Measurements from ENCODE around the gene KLK11.
A peak's percentile ranks its signal among the peaks of the same experiment; 100 is the strongest.

KLK11 gene, protein sequence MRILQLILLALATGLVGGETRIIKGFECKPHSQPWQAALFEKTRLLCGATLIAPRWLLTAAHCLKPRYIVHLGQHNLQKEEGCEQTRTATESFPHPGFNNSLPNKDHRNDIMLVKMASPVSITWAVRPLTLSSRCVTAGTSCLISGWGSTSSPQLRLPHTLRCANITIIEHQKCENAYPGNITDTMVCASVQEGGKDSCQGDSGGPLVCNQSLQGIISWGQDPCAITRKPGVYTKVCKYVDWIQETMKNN

DNA sequence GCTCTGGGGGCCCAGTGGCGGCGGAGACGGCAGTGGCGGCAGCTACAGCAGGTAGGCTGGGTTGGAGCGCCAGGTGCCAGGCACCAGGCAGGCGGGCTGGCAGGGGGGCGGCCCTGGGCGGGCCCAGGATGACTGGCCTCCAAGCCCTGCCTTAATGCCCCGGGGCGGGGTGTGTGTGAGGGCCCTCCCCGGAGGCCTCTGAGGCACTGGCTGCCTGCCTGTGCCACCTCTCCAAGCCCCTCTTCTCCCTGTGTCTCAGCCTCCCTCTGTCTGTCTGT lies at the start of gene KLK11:
KLK11 (minus strand) TSS at position 63 of the 278 bp plus-strand sequence. CDS start 985 bp downstream, outside the sequence.
- no peak for DNase-seq

DNA sequence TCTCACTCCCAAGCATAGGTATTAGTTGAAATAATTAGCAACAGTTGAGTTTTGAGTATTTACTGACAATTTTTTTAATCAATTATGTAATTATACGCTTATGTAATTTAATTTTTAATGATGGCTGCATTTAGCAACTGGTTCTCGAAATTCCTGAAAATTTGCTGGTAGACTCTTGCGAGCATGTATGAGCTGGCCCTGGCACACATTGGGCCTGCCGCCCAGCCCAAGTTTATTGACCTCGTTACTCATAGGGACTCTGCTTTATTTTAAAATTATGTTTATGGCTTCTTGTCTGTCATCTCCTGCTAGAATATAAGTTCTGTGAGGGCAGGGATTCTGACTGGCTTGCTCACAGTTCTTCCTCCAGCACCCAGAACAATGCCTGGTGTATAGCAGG lies 49.6 kb upstream of the KLK11 start:
- DNase-seq: no peak

DNA sequence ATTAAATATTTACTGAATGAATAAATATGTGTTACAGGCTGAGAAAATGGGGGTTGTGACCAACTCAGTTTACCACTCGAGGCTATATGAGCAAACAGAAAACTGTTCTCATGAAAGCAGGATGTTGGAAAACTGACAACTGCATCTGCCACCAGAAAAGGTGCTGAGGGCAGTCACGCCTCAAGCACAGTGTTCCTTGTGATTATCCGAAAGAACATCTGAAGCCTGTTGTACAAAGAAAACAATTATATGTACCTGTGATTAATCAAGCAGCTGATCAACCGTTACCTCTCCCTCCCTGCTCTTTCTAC lies 44.6 kb upstream of the KLK11 start:
- no peak for DNase-seq

DNA sequence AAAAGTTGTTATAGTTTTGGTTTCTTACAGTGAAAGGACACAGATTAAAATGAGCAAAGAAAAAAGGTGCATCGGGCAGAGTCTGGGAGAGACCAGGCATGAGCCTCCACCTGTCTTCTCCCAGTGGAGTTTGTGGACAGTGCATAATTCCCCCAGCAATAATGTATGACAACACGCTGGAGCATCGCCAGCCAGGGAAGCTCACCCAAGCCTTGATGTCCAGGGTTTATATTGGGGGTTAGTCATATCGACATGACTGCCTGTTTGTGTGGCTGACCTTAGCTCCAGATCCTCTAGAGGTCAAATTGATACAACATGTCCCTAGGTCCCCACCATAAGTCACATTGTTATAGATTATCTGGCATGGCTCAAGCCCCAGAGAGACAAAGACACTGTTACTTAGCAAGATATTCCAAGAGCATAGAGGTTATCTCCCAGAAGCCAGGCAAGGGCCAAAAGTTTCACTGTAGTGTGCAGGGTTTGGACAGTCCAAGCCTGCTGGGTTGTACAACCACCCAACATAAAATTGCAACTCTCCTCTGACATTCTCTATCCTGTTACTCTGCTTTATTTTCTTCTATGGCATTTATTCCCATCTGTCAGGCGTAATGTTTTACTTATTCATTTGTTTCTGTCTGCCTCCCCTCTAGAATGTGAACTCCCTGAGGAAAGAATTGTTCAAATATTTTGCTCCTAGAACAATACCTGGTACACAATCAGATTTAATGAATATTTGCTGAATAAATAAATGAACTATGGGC lies 44.1 kb upstream of the KLK11 start:
- no peak for DNase-seq

DNA sequence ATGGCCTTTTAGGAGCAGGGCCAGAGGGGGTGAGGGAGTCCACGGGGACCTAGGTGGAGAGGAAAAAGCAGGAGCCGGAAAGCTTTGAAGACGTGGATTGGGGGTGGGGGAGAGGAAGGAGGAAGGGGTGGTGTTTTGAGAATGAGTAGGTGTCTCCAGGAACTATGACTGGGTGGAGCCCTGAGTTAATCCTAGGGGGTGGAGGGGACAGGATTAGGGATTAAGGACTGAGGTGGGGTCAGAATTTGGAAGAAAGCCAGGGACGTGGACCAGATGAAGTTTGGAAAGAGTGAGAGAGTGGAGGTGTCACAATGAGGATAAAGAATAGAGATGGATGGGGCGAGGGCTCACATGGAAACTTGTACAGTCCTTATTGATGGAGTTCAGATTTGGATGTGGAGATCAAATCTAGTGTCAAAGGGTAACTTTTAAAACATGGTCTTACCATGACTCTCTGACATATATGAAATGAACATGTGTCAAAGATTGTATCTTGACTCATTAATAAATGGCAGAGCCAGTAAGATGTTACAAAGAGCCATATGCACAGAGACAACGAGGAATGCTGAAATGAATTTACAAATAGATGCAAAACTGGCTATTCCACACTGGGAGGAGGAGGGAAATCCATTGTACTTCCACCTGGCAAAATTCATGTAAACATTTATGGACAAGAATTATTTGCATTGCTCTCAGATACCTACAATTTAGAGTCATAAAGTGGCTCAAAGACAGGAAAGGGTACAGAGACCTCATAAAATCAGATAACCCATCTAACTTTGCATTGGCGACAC lies 40.2 kb upstream of the KLK11 start:
- DNase-seq: no peak

DNA sequence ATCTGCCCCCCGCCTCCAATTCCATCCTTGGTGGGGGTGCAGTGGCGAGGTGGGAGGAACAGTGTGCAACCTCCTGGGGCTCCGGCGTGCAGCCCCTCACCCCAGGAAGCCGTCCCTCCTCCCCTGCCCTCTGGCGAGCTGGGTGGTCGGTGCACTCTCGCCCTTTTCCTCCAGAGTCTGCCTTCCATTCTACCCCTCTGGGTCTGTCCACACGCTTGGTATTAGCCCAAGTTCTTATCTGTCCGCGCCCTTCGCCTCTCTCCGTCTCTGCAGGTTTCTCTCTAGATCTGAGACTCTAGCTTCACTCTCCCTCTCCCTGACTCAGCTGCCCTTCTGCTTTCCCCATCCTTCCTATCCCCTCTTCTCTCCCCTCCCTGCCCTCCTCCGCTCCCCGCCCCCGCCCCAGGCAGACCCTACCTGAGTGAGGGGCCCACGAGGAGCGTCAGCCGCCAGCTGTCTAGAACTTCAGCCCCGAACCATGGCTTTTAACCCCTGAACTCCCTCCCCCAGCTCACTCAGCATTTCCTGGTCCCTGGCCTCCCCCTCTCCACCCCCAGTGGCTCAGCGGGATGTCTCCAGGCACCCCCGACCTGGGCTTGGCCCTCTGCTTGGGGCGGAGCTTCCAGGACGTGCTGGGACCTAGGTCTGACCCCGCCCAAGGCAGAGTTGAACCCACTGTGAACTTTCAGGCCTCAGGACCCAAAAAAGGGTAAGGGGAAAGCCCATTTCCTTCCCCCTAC lies 39.0 kb upstream of the KLK11 start:
- no peak for DNase-seq

DNA sequence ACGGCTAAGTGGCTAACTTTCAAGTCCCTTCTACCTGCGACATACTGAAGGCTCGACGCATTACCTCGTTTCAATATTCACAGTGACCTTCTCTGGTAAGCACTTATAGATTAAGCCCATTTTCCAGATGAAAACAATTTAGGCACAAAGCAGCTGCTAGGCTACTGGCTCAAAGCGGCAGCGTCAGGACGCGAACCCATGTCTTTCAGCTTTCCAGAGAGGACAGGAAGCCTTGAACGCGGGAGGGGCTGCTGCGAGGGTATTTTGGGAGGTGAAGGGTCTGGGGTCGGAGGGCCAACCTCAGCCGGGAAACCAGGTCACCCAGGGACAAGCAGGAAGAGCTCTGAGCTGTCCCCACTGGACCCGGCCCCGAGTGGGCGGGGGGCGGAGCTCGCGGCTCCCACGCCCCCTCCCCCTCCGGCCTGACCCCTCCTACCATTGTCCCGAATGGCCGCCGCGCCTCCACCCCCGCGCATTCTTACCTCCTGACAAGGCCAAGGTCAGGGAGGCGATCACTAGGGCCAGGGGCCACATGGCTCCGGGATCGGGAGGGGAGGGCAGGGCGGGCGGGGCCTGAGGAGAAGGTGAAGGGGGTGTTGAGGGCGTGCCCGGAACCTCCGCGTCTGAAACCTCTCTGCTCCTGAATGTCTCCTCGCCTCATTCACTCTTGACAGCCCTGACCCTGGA lies 38.3 kb upstream of the KLK11 start, which contains the start of gene KLK13:
KLK13 (minus strand) TSS at position 559 of the 687 bp plus-strand sequence; CDS start at position 534, 25 bp downstream.
- DNase-seq: peak; percentile 20

DNA sequence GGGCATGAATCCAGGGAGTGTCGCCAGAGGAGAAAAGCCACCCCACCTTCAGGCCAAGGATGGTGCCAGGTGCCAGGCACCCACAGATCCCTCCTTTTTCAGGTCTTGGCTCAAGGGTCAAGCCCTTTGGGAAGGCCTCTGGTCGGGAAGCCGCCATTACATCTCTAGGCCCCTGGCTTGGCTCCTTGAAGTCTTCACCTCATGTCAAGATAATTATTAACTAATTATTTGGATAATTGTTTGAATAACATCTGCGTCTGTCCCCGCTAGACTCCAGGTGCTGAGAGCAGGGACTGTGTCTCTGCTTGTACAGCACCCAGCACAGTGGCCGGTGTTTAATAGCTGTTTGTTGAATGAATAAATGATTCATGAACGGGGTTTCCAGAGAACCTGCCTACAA lies 37.2 kb upstream of the KLK11 start:
- DNase-seq: no peak

DNA sequence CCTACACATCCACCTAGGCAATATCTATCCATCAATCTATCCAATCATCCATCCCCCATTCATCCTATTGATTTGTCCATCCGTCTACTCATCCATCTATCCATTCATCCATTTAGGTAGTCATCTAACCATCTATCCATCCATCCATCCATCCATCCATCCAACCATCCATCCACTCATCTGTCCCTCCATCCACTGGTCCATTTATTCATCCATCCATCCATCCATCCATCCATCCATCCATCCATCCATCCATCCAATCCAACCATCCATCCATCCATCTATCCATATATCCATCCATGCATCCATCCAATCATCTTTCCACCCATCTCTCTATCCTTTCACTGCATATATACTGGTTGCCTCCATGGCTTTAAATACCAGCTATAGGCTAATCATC lies 34.6 kb upstream of the KLK11 start:
- no peak for DNase-seq

DNA sequence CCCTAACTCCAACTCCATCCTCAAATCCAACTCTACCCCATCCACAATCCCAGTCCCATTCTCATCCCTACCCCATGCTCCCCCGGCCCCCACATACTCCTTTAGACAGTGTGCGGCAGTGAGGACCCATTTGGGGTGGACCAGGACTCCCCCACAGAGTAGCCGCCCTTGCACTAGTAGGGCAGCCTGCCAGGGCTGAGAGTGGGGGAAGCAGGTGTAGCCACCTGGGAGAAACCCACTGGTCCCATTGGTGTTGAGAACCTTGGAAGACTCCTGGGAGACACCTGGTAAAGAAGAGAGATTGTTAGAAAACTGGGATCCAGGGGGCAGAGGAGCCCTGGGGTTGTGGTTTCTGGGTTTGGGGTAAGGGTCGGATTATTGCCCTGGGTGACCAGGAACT lies 33.9 kb upstream of the KLK11 start:
- no peak for DNase-seq

DNA sequence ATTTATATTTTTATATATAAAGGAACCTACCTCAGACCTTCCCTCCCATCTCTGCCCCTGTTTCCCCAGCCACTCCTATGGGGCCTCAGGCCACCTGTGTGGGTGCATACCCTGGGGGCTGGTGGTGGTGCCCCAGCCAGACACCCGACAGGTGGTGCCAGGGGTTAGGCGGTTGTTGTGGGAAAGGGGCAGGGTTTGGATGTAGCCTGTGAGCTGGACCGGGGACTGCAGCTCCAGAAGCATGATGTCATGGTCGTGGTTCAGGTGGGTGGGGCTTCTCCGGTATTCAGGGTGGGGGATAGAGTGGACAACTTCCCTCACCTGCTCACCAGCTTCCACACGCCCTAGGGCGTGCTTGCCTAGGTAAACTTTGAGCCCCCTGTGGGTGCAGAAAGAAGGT lies 33.3 kb upstream of the KLK11 start:
- DNase-seq: no peak

DNA sequence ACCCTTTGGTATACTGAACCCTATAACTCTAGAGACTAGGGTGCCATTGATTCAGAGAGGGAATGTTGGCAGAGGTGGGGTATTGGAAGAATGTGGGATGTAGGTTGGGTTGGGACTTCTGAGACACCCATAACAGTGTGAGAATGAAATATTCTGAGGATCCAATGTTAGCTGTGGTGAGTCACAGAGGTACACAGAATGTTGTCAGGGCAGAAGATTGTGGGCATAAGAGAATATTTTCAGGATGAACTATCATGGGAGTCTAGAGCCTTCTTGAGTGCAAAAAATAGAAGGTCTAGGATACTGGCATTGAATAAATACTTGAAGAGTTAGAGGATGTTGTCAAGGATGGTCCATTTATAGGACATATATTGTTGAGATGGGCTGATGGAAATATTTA lies 29.4 kb upstream of the KLK11 start:
- DNase-seq: no peak

DNA sequence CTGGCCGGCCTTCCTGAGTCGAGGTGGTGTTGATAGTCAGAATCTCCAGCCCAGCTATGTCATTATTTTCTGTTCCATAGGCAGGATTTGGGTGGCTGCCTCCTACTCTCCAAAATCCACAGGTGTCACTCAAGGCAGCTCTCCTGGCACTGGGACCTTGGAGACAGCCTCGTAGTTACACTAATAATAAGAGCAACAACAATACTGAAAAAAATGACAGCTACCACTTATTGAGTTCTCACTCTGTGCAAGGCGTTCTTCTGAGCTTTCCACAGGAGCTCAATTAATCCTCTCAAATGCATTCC lies 20.6 kb upstream of the KLK11 start:
- no peak for DNase-seq

DNA sequence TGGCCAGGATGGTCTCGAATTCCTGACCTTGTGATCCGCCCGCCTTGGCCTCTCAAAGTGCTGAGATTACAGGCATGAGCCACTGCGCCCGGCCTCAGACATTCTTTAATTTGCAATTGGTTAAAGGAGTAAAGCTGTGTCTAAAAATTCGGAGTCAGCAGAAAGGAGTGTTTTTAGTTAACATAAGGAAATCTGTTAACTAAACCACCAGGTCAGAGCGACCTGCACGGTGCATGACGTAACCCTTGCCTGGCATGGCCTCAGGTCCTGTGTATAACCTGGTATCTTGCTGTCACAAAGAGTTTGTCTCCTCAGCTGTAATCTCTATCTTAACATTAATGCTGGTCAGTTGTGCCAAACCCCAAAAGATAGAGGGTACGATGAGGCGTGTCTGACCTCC lies 17.9 kb upstream of the KLK11 start:
- DNase-seq: no peak

DNA sequence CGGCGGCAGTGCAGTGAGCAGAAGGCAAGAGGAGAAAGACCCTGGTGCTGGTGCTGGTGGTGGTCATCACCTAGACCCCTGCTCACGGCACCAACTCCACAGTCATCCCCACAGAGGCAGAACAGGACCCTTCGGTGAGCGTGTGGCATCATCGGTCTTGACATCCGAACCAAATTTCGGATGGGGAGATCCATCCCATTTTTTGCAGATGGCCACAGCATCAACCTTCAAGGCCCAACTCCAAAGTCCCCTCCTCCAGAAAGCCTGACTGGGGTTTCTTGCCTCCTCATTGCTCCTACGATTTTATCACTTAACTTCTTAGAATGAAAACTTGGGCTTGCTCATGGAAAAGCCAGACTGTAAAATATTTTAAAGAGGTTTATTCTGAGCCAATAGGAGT lies 17.1 kb upstream of the KLK11 start:
- DNase-seq: no peak

DNA sequence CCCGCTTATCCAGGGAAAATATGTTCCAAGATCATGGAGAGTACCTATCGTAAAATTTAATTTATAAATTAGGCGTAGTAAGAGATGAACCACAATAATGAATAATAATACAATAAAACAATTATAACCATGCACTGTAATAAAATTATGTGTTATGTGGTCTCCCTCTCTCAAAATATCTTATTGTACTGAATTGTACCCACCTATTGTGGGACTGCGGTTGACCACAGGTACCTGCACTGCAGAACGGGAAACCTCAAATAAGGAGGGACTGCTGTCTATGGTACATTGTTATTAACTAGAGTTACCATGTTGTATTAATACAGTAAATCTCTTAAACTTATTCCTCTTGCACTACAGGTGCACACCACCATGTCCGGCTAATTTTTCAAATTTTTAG lies 13.7 kb upstream of the KLK11 start:
- no peak for DNase-seq

DNA sequence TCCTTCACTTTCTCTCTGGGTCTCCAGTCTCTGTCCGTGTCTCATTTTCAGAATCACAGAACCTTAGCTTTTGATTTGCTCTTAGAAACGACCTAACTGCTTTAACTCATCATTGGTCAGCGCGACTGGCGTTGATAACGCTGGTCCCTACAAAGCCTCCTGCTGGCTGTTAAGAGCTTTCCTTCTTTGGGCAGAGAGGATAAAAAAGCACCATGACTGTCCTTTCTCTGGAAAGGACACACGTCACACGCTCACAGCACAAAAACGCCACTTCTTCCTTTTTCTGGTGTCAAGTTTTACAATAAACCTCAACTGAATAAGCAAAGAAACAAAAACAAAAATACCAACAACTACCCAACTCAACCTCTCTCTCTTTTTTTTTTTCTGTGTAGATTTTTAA lies 10.1 kb upstream of the KLK11 start:
- DNase-seq: no peak

DNA sequence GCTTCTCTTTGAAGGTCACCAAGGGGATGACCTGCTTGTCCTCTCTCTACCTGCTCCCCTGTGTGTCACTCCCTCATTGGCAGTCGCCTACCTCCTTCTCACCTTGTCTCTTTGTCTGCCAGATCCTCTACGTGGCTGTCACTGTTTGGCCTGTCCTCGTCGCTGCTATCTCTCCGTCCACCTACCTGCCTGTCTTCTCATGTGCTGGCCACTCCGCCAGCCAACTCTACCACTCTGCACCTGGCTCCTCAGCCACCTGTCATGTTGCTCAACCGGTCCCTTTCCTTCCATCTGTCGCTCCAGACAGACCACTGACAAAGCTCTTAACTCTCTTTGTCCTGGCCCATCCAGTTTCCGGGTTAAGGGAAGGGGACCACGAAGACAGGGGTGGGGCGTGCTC lies 8.3 kb upstream of the KLK11 start, which contains the start of gene KLK12:
KLK12 (minus strand) TSS at position 299 of the 400 bp plus-strand sequence. CDS start 381 bp downstream, outside the sequence.
- peak; percentile 43 for DNase-seq

DNA sequence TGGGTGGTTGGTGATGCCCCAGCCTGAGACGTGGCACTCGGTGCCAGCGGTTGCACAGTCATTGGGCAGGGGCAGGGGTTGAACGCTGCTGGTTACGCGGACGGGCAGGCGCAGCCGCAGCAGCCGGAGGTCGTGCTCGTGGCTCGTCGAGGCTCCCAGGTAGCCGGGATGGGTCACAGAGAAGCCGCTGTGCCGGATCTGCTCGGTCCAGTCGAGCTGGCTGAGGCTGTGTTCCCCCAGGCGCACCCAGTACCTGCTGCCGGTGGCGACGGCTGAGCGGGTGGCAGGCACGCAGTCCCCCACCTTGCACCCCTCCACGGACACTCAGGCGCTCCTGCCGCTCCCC lies 5.4 kb upstream of the KLK11 start:
- no peak for DNase-seq

DNA sequence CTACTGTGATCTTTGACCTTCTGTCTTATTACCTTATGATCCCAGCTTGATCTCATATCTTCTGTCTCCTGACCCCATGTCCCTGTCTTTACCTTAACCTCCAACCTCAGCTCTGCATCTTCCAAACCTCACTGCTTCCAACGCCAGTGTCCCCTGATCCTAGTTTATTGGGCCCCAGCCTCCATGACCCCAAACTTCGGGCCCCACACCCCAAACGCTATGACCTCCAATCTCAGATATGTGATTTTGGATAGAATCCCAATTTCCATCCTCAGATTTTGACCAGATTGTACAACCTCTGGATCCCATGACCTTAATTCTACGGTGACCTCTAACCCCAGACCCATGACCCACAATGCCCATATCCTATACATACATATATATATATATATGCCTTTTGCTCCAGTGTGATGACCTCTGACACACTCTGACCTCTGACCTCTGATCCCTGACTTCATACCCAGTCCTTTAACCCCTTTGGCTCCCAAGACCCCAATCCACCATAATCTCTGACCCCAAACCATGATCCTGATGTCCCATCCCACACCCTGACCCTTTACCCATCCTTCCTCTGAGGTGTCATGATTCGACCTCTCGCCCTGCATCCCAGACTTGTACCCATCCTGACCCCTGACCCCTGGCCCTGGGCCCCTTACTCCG lies 4.9 kb upstream of the KLK11 start:
- no peak for DNase-seq

DNA sequence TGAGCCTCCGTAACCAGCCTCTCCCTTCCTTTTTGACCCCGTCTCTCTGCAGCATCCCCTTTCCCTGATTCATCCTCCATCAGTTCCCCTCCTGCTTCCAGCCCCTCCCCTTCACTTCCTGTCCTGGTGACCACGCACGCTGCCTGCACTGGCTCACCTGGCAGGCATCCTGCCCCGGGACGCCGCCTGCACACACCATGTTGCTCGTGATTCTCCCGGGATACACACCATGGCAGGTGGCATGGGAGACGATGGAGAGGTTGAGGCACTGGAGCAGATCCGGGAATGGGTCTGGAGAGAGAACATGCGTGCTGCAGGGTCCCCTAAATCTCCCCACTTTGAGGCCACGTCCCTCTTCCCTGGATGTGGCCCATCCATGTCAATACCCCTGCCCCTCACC lies 4.2 kb upstream of the KLK11 start:
- no peak for DNase-seq

DNA sequence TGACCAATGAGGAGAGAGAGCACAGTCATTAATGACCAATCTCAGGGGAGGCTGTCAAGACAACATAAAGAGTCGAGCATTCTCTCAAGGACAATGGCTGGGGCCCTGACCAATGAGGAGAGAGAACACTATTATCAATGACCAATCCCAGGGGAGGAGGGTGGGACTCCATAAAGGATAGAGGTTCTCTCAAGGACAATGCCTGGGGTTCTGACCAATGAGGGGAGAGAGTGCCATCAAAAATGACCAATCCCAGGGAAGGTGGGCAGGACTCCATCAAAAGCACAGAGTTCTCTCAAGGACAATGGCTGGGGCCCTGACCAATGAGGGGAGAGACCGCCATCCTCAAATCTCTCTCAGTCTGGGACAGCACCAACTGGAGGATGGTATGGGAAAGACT lies 3.3 kb upstream of the KLK11 start:
- no peak for DNase-seq

DNA sequence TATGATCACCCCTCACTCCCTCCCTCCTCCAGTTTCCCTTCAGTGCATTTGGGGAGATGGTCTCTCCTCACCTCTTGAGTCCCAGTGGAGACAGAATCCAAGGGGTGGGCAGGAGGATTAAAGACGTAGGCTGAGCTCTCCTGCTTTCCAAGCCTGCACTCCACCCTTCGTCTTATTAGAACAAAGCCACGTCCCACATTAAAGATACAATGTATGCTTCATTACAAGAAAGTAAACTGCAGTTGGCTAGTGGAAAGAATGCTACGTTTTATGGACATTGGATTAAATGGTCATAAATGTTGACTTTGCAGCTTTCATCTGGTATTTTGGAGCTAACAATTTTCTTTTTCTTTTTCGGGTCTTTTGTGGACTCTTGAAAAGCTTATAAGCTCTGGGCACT lies 1.5 kb upstream of the KLK11 start:
- no peak for DNase-seq
